ENCODE measurements around the gene EXOC6B. TPM values are rescaled to one million over a fixed set of nuclear protein-coding genes. Genes with fewer than 3 reads are reported as not detected.

The EXOC6B gene
- total RNA-seq, 4 donors from 2014 or later, result 21.0 to 57.7 (median 36.1) TPM

DNA sequence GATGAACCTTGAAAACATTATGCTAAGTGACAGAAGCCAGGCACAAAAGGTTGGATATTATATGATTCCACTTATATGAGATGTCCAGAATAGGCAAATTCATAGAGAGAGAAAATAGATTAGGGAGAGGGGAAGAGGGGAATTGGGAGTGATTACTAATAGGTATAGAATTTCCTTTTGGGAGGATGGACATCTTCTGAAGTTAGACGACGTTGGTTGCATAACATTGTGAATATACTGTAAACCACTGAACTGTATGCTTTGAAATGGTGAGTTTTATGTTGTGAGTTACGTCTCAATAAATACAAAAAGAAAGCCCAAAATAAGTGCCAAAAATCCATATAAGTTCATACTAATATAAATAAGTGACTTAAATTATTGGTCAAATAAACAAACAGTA is 659.6 kb downstream of the EXOC6B start:
- intact Hi-C loops (cut with DNase I), result no loop called here
- H3K4me3 ChIP-seq, result no peak overlapping the region
- no peak for DNase-seq

DNA sequence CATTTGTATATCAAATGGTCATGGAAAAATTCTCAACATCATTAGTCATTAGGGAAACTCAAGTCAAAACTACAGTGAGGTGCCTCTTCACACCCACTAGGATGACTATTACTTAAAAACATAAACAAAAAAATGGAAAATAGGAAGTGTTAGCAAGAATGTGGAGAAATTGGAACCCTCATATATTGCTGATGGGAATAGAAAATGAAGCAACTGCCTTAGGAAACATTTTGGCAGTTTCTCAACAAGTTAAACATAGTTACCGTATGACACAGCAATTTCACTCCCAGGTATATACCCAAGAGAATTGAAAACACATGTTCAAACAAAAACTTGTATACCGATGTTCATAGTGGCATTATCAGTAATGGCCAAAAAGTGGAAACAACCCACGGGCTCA is 660.0 kb downstream of the EXOC6B start:
- H3K27me3 ChIP-seq, result no peaks in the 10 kb centered on the region
- intact Hi-C loops (cut with DNase I), result no loop called here
- no peaks in the 10 kb centered on the region for H3K4me1 ChIP-seq
- no peak overlapping the region for H3K27ac ChIP-seq
- no peaks in the 10 kb centered on the region for H3K9me3 ChIP-seq
- DNase-seq, result no peak
- TF ChIP-seq POLR2A (IDR thresholded peaks at IDR 0.05), result no peak
- TF ChIP-seq, protein P1, sequence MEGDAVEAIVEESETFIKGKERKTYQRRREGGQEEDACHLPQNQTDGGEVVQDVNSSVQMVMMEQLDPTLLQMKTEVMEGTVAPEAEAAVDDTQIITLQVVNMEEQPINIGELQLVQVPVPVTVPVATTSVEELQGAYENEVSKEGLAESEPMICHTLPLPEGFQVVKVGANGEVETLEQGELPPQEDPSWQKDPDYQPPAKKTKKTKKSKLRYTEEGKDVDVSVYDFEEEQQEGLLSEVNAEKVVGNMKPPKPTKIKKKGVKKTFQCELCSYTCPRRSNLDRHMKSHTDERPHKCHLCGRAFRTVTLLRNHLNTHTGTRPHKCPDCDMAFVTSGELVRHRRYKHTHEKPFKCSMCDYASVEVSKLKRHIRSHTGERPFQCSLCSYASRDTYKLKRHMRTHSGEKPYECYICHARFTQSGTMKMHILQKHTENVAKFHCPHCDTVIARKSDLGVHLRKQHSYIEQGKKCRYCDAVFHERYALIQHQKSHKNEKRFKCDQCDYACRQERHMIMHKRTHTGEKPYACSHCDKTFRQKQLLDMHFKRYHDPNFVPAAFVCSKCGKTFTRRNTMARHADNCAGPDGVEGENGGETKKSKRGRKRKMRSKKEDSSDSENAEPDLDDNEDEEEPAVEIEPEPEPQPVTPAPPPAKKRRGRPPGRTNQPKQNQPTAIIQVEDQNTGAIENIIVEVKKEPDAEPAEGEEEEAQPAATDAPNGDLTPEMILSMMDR (IDR thresholded peaks at IDR 0.05), result no peak
- no peaks in the 10 kb centered on the region for H3K36me3 ChIP-seq
- 39 to 47% methylated on average over 3 of the region's 3 CpGs for WGBS, 2 donors
- H3K4me3 ChIP-seq, result no peak overlapping the region

More for the DNA sequence above, 659.6 kb downstream of the EXOC6B start:
- Histone ChIP-seq H3K27ac (no peak overlapping the region), H3K27me3 (no peaks in the 10 kb centered on the region), H3K4me1 (no peaks in the 10 kb centered on the region), H3K9me3 (no peaks in the 10 kb centered on the region), H3K36me3 (no peaks in the 10 kb centered on the region)
- WGBS, 2 donors, result 73 to 78% methylated on average over 3 of the region's 3 CpGs
- TF ChIP-seq POLR2A (IDR thresholded peaks at IDR 0.05), result no peak
- TF ChIP-seq, protein P1 (IDR thresholded peaks at IDR 0.05), result no peak

DNA sequence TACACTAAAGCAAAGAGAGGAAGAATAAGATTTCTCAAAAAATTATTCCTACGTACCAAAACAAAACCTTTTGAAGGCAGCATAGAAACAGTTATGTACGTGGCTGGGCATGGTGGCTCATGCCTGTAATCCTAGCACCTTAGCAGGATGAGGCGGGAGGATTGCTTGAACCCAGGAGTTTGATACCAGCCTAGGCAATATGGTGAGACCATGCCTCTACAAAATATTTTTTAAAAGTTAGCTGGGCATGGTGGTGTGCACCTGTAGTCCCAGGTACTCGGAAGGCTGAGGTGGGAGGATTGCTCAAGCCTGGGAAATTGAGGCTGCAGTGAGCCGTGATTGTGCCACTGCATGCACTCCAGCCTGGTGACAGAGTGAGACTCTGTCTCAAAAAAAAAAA is 663.3 kb downstream of the EXOC6B start:
- DNase-seq, result no peak
- Histone ChIP-seq H3K4me3 (no peak overlapping the region), H3K27ac (no peak overlapping the region), H3K9me3 (no peaks in the 10 kb centered on the region), H3K36me3 (no peaks in the 10 kb centered on the region), H3K4me1 (no peaks in the 10 kb centered on the region), H3K27me3 (peaks cover 0 to 15% (median 0%) of the 10 kb centered on the region in 4 donors)
- TF ChIP-seq, protein P1 (IDR thresholded peaks at IDR 0.05), result no peak
- TF ChIP-seq POLR2A (IDR thresholded peaks at IDR 0.05), result no peak
- 87% methylated on average over 4 to 5 of the region's 5 CpGs for WGBS, 2 donors
- intact Hi-C loops (cut with DNase I), result no loop called here

DNA sequence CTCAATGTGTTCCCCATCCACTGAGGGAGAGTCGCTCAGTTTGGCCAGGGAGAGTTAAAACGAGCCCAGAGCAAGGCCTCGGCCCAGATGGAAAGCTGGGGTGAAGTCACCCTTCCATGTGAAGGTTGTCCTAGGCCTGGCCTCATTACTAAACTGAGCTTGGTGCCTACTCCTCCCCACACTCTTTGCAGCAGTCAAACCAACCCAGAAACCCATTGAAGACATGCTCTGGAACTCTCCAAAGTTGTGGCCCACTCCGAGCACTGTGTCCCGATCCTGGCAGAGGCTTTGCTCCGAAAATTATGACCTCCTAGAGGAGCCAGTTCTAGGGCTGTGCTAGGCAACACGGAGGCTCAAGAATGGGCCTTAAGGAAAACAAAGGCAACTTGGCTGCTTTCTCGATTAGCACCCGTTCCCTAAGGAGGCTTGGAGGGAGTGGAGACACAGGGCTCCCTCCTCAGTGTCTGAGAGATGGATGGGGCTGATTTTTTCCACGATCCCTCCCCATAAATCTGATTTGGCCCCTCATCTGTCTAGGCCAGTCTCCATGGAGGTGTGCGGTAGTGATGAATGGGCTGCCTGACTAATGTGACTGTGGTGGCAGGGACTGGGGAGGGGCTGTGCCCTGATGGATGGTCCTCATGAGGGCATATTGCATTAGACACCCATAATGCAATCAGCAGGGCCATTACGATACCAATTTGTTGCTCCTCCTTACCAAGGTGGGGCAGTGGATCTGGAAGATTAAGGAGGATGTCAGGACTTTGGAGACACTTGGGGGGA is 666.4 kb downstream of the EXOC6B start:
- no peaks in the 10 kb centered on the region for H3K9me3 ChIP-seq
- no peaks in the 10 kb centered on the region for H3K36me3 ChIP-seq
- 87% methylated on average over 7 to 9 of the region's 12 CpGs for WGBS, 2 donors
- no peak overlapping the region for H3K27ac ChIP-seq
- H3K4me1 ChIP-seq, result peaks cover 0 to 8% (median 0%) of the 10 kb centered on the region in 3 donors
- peaks cover 0 to 40% (median 0%) of the 10 kb centered on the region in 4 donors for H3K27me3 ChIP-seq
- intact Hi-C loops (cut with DNase I), result no loop called here
- DNase-seq, result no peak
- no peak overlapping the region for H3K4me3 ChIP-seq
- TF ChIP-seq, protein P1 (IDR thresholded peaks at IDR 0.05), result no peak
- no peak for TF ChIP-seq POLR2A (IDR thresholded peaks at IDR 0.05)

DNA sequence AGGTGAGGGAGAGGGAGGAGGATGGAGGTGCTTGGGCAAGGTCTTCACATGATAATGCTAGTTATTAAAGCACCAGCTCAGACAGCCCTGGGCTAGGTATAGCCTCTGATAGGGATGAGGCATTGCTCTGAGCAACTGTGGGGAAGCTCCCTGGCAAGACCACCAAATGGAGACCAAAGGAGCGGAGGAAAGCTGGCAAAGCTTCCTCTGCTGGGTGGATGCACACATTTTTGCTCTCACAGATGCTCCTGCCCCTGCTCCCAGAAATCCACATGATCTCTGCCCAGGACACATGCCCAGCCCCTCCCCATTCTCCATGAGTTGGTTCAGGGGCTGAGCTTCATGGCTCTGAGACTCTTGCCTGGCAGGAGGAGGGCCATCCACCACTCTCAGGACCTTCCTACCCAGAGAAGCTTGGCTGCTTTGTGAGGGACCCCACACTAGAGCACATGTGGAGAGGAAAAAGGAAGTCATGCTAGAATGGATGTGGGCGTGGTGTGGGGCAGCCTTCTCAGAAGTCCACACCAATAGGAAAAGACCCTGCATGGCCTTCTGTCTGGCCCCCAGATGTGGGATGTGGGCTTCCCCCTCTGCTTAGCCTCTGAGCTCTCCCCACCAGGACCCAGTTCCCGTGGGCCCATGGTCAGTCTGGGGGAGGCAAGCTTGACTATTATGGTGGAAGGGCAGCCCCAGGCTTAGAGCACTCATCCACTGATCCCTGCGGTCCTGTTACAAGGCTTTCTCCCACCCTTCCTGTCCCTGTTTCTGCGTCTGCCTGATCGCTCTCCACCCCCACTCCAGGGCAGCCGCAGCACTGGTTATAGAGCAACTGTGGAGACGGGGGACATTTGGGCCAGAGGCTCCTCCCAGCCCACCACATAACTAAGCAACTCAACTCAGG is 667.7 kb downstream of the EXOC6B start:
- peaks cover 0 to 8% (median 0%) of the 10 kb centered on the region in 3 donors for H3K4me1 ChIP-seq
- no peak overlapping the region for H3K27ac ChIP-seq
- DNase-seq, result no peak
- TF ChIP-seq, protein P1 (IDR thresholded peaks at IDR 0.05), result no peak
- no peak for TF ChIP-seq POLR2A (IDR thresholded peaks at IDR 0.05)
- H3K36me3 ChIP-seq, result no peaks in the 10 kb centered on the region
- no peaks in the 10 kb centered on the region for H3K9me3 ChIP-seq
- no peak overlapping the region for H3K4me3 ChIP-seq
- WGBS, 2 donors, result 81% methylated on average over 7 of the region's 8 CpGs; no CpG with 5 or more reads in 1 of the 2 donors
- H3K27me3 ChIP-seq, result peaks cover 0 to 53% (median 0%) of the 10 kb centered on the region in 4 donors
- intact Hi-C loops (cut with DNase I), result no loop called here

All from esophagus squamous epithelium (tissue), 5 donors.